ENCODE data around the gene MPO. TPM values are rescaled to one million over a fixed set of nuclear protein-coding genes. Genes with fewer than 3 reads are reported as not detected.

MPO gene
- total and polyA plus RNA-seq, 2 of the 4 experiments (the other 2 are of a cell fraction): not detected

DNA sequence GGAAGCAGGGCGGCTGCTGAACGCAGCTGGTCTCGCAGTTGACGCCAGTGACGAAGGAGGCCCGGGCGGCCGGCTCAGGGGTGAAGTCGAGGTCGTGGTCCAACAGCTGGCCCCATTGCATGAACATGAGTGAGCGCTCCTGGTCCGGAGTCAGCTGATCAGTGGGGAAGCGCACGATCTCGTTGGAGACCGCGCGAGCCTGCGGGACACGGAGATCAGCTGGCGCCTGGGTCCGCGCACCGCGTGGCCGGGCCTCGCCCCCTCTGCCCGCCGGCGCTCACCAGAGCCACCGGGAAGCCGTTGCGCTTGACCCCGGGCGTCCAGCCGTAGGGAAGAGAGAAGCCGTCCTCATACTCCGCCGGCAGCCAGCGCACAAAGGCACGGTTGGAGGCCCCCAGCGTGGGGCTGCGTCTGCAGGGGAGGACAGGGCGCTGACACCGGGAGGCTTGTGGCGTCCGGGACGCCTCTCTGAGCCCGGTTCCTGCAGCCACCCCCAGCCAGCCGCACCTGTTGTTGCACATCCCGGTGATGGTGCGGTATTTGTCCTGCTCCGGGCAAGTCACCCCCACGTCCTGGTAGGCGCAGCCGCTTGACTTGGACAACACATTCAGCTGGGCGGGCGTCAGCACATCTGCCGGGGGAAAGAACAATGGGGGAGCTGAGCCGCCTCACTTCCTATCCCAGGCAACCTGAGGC lies 1.6 kb downstream of the MPO start:
- ATAC-seq (ENCODE audit: low read depth) (peak; percentile 32), DNase-seq (peak; percentile 30)
- Histone ChIP-seq H2BK120ac (ENCODE audit: low read depth, low read length) (no peak overlapping the region), H2BK15ac (ENCODE audit: low read depth, low read length) (no peak overlapping the region), H4K8ac (ENCODE audit: low read depth in 2 of 2, low read length in 2 of 2) (no peak overlapping the region), H3K27me3 (ENCODE audit: control insufficient read depth, insufficient read depth, low read length) (peaks cover 18% of the 10 kb centered on the region), H3K4me1 (ENCODE audit: control insufficient read depth, insufficient read depth, low read length) (no peaks in the 10 kb centered on the region), H2AK5ac (ENCODE audit: low read depth, low read length) (no peak overlapping the region), H3K36me3 (ENCODE audit: control insufficient read depth, insufficient read depth, low read length) (no peaks in the 10 kb centered on the region), H3K4me3 (ENCODE audit: insufficient read depth, low read depth, low read length) (no peak overlapping the region), H3K9me3 (ENCODE audit: control insufficient read depth, insufficient read depth, low read length) (no peaks in the 10 kb centered on the region), H2AFZ (replicated peaks; ENCODE audit: low read length, poor library complexity) (peak overlapping the region; percentile 13), H3K4ac (ENCODE audit: low read depth, low read length) (no peak overlapping the region), H3K27ac (ENCODE audit: insufficient read depth, low read length) (no peak overlapping the region), H3K9ac (ENCODE audit: low read depth, low read length) (no peak overlapping the region), H3K14ac (replicated peaks; ENCODE audit: low read depth, low read length) (no peak overlapping the region), H3K4me2 (ENCODE audit: low read depth, low read length) (no peak overlapping the region), H3K56ac (ENCODE audit: extremely low read depth, insufficient read depth, low read length) (no peak overlapping the region), H4K20me1 (ENCODE audit: insufficient read depth, low read length) (no peaks in the 10 kb centered on the region), H3K9me1 (ENCODE audit: insufficient read depth, low read length) (no peaks in the 10 kb centered on the region), H3K18ac (ENCODE audit: low read depth, low read length) (no peak overlapping the region), H4K91ac (ENCODE audit: insufficient read depth, low read depth, low read length) (no peak overlapping the region), H4K5ac (ENCODE audit: low read depth, low read length) (no peak overlapping the region), H3K79me1 (ENCODE audit: low read depth in 1 of 2, low read length in 2 of 2) (no peaks in the 10 kb centered on the region), H3K23ac (ENCODE audit: low read depth, low read length) (no peak overlapping the region), H2AK9ac (replicated peaks; ENCODE audit: low read depth, low read length, poor library complexity) (no peak overlapping the region), H2BK5ac (ENCODE audit: low read depth, low read length, poor library complexity, severe bottlenecking) (no peak overlapping the region), H2BK20ac (ENCODE audit: low read depth, low read length) (no peak overlapping the region)
- intact Hi-C loops (cut with micrococcal nuclease) (no loop called here), dilution Hi-C loops (cut with HindIII; ENCODE audit: low sequenced_read_pairs, unreplicated experiment) (no loop called here), in situ Hi-C loops (cut with MboI; ENCODE audit: low sequenced_read_pairs) (no loop called here)
- BruUV-seq (replicated peaks): no TSS peak
- CTCF ChIA-PET: no interaction called here
- TF ChIP-seq MXI1 (IDR thresholded peaks at IDR 0.05; ENCODE audit: borderline replicate concordance, low read depth, low read length): no peak
- TF ChIP-seq RAD21 (IDR thresholded peaks at IDR 0.05; ENCODE audit: low read length): no peak
- no peak for TF ChIP-seq BHLHE40 (IDR thresholded peaks at IDR 0.05; ENCODE audit: low read depth, low read length)
- no peak for TF ChIP-seq RCOR1 (IDR thresholded peaks at IDR 0.05; ENCODE audit: insufficient replicate concordance, low read length)
- POLR2A ChIA-PET (ENCODE audit: unreplicated experiment): no interaction called here
- 10% methylated on average over 42 of the region's 60 CpGs; no CpG with 5 or more reads in 1 of the 2 experiments for WGBS, 2 experiments (ENCODE audit: extremely low coverage in 2 of 2, insufficient read length in 1 of 2)
